ENCODE results near the gene C1QTNF1. TPM values are rescaled to one million over a fixed set of nuclear protein-coding genes. Genes with fewer than 3 reads are reported as not detected.
"Not testable (repeated sequence)": the region's sequence is repeated elsewhere in the genome, so short reads cannot be mapped to it uniquely, and the experiment has no call there.

C1QTNF1 gene
- total RNA-seq, 4 donors from 2014 or later = 6.3 to 20.6 (median 14.3) TPM

DNA sequence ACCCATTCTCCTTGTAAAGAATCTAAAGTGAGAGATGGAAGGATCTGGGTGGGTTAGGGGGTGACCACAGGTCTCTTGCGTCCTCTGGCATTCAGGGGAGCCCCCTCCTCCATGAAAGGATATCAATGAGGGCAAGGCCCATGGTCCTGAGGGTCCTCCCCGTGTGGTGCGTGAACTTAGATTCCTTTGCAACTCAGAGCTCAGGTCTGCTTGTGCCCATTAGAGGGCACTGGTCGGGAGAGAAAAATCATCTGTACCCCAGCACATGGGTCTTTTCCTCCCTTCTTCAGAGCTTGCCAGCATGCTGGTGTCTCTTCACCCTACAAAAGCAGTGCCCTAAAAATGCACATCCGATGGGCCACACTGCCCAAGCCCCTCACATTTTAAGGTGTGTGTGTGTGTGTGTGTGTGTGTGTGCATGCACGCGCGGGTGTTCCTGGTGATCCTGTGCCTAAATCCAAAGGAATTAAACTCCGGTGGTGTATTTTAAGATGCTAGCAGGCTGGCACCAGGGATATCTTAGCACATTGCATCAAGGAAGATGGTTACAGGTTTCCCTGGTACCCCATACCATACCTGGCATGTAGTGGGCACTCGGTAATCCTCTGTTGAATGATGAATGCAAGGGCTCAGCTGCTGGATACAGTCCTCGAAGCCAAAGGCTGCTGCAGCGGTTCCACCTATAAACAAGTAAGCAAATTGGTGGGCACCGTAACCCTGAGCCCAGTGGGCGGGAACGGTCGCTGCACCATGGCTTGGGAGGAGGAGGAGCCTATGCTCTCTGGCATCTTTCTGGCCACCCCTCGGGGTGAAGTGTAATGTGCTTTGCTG is 4.7 kb downstream of the C1QTNF1 start:
- H3K27me3 ChIP-seq = no peaks in the 10 kb centered on the region
- TF ChIP-seq, protein P1, sequence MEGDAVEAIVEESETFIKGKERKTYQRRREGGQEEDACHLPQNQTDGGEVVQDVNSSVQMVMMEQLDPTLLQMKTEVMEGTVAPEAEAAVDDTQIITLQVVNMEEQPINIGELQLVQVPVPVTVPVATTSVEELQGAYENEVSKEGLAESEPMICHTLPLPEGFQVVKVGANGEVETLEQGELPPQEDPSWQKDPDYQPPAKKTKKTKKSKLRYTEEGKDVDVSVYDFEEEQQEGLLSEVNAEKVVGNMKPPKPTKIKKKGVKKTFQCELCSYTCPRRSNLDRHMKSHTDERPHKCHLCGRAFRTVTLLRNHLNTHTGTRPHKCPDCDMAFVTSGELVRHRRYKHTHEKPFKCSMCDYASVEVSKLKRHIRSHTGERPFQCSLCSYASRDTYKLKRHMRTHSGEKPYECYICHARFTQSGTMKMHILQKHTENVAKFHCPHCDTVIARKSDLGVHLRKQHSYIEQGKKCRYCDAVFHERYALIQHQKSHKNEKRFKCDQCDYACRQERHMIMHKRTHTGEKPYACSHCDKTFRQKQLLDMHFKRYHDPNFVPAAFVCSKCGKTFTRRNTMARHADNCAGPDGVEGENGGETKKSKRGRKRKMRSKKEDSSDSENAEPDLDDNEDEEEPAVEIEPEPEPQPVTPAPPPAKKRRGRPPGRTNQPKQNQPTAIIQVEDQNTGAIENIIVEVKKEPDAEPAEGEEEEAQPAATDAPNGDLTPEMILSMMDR (IDR thresholded peaks at IDR 0.05) = peak in 2 of 6 experiments; percentile 13
- TF ChIP-seq POLR2A (IDR thresholded peaks at IDR 0.05) = no peak
- peak in 1 of 3 donors; percentile 44 for DNase-seq

GRCh38 chr17:79029327-79030009 is 5.5 kb downstream of the C1QTNF1 start:
- no peak overlapping the region for H3K27ac ChIP-seq
- H3K36me3 ChIP-seq = no peaks in the 10 kb centered on the region
- no peak overlapping the region for H3K4me3 ChIP-seq
- TF ChIP-seq, protein P1 (IDR thresholded peaks at IDR 0.05) = no peak
- TF ChIP-seq POLR2A (IDR thresholded peaks at IDR 0.05) = no peak
- peak in 1 of 3 donors; percentile 13 for DNase-seq
- no peaks in the 10 kb centered on the region for H3K27me3 ChIP-seq
- H3K4me1 ChIP-seq = peaks cover 6 to 50% (median 13%) of the 10 kb centered on the region in 4 donors
- H3K9me3 ChIP-seq = no peaks in the 10 kb centered on the region

More for the DNA sequence above, 4.7 kb downstream of the C1QTNF1 start:
- no peak overlapping the region for H3K4me3 ChIP-seq
- no peaks in the 10 kb centered on the region for H3K9me3 ChIP-seq
- H3K4me1 ChIP-seq = peaks cover 8 to 50% (median 14%) of the 10 kb centered on the region in 4 donors
- H3K36me3 ChIP-seq = no peaks in the 10 kb centered on the region
- no peak overlapping the region for H3K27ac ChIP-seq

- not testable (repeated sequence) for H3K36me3 ChIP-seq, H3K9me3 ChIP-seq, H3K27me3 ChIP-seq, H3K27ac ChIP-seq, H3K4me3 ChIP-seq
- peaks cover 0 to 40% (median 12%) of the 10 kb centered on the region in 4 donors for H3K4me1 ChIP-seq
- peak in 1 of 3 donors; percentile 22 for DNase-seq
Measured at GRCh38 chr17:79030636-79031035, 6.7 kb downstream of the C1QTNF1 start.

DNA sequence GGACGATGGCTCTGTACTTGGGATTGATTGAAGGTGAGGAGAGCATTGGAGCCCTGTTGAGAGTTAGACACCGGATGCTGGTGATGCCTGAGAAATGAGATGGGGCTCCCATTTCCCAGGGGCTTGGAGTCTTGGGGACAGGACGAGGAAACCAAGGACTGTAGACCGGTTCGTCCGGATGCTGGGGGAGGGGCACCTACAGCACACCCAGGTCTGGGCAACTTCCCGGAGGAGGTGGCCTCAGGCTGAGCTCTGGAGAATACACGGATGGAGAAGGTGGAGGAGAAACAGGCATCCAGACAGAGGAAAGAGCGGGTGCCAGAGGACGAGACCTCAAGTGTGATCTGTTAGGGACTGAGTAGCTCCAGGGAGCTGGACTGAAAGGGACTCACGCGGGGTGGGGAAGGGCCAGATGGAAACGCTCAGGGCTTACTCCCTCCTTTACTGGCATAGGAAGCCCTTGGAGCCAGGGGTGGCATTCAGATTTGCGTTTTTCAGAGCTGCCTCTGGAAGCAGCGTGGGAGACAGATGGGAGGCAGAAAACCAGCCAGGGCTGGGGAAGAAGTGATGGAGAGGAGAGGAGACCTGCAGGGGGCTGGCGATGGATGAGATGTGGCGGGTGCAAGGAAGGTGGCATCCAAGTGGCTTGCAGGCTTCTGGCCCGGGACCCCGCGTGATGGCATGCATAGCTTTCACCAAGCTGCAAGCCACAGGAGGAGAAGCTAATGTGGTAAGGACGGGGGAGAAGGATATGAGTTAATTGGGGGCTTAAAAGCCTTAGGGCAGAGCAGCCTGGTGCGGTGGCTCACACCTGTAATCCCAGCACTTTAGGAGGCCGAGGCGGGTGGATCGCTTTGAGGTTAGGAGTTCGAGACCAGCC is 8.3 kb downstream of the C1QTNF1 start:
- Histone ChIP-seq H3K36me3 (no peaks in the 10 kb centered on the region), H3K4me3 (no peak overlapping the region), H3K27ac (no peak overlapping the region), H3K27me3 (no peaks in the 10 kb centered on the region), H3K4me1 (peaks cover 0 to 31% (median 10%) of the 10 kb centered on the region in 4 donors), H3K9me3 (no peaks in the 10 kb centered on the region)
- DNase-seq = peak in 1 of 3 donors; percentile 36
- TF ChIP-seq POLR2A (IDR thresholded peaks at IDR 0.05) = no peak
- TF ChIP-seq, protein P1 (IDR thresholded peaks at IDR 0.05) = no peak

- DNase-seq = peak in 1 of 3 donors; percentile 40
- Histone ChIP-seq H3K27me3 (no peaks in the 10 kb centered on the region), H3K9me3 (no peaks in the 10 kb centered on the region), H3K4me3 (no peak overlapping the region), H3K4me1 (peaks cover 0 to 22% (median 2%) of the 10 kb centered on the region in 4 donors), H3K36me3 (no peaks in the 10 kb centered on the region), H3K27ac (no peak overlapping the region)
- no peak for TF ChIP-seq POLR2A (IDR thresholded peaks at IDR 0.05)
- TF ChIP-seq, protein P1 (IDR thresholded peaks at IDR 0.05) = no peak
Measured at GRCh38 chr17:79033046-79033616, 9.2 kb downstream of the C1QTNF1 start.

Data from Peyer's patch (tissue), 4 donors.